Peyer's patch (tissue), 4 donors: Measurements from ENCODE around the gene GOLGB1.

ENCODE experiments used
- POLR2A ChIP-seq, 2 donors: fragments of 450-650 bp; IDR thresholded peaks; one replicate each; pipeline ENCODE4 v1.5.1; 2017; ENCODE audit warnings: antibody characterized with exemption in 2 of 2, mild to moderate bottlenecking in 2 of 2, moderate library complexity in 2 of 2
- TF ChIP-seq, protein P1 (sequence below), 6 experiments: fragments of 450-650 bp in 4 of 6; fragments of 200-600 bp in 2 of 6; sonication (generic) in 1 of 6; IDR thresholded peaks; one replicate each; pipeline ENCODE4 v1.5.1; 2017 to 2019; ENCODE audit warnings: antibody characterized with exemption in 6 of 6, mild to moderate bottlenecking in 3 of 6, moderate library complexity in 1 of 6

DNA sequence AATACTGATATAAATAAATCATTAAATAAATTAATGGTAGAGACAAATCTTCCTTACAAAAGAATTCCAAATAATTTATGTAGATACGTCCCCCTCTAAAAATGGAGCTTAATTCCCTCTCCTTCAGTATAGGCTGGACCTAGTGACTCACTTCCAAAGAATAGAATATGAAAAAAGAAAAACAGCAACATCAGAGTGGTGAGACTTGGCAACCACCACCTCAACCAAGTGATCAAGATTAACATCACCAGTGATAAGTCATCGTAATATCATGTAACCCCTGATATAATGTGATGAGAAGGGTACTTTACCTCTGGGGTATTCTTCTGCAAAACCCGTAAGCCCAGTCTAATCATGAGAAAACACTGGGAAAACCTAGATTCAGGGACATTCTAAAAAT lies 13.4 kb downstream of the GOLGB1 start:
- TF ChIP-seq POLR2A (IDR thresholded peaks at IDR 0.05) = no peak
- TF ChIP-seq, protein P1, sequence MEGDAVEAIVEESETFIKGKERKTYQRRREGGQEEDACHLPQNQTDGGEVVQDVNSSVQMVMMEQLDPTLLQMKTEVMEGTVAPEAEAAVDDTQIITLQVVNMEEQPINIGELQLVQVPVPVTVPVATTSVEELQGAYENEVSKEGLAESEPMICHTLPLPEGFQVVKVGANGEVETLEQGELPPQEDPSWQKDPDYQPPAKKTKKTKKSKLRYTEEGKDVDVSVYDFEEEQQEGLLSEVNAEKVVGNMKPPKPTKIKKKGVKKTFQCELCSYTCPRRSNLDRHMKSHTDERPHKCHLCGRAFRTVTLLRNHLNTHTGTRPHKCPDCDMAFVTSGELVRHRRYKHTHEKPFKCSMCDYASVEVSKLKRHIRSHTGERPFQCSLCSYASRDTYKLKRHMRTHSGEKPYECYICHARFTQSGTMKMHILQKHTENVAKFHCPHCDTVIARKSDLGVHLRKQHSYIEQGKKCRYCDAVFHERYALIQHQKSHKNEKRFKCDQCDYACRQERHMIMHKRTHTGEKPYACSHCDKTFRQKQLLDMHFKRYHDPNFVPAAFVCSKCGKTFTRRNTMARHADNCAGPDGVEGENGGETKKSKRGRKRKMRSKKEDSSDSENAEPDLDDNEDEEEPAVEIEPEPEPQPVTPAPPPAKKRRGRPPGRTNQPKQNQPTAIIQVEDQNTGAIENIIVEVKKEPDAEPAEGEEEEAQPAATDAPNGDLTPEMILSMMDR (IDR thresholded peaks at IDR 0.05) = no peak
